Lung microvascular endothelial cell (primary cell): ENCODE results near the gene PRR30. TPM values are rescaled to one million over a fixed set of nuclear protein-coding genes. Genes with fewer than 3 reads are reported as not detected.

Experiments
- DNase-seq, 2 donors: peaks; one replicate each; pipeline versions ENCODE4 v3.0.0 to v3.0.0-alpha.2; 2010; ENCODE audit warnings: low read depth in 2 of 2
- total RNA-seq: library from RNA; depleted of rRNA; stranded (reverse); fragments of >200 nt; gene quantifications from 2 replicates; pipeline ENCODE4 v1.2.1, GENCODE V29; 2014

Gene PRR30
- total RNA-seq, 1 donor from 2014 or later, result not detected

DNA sequence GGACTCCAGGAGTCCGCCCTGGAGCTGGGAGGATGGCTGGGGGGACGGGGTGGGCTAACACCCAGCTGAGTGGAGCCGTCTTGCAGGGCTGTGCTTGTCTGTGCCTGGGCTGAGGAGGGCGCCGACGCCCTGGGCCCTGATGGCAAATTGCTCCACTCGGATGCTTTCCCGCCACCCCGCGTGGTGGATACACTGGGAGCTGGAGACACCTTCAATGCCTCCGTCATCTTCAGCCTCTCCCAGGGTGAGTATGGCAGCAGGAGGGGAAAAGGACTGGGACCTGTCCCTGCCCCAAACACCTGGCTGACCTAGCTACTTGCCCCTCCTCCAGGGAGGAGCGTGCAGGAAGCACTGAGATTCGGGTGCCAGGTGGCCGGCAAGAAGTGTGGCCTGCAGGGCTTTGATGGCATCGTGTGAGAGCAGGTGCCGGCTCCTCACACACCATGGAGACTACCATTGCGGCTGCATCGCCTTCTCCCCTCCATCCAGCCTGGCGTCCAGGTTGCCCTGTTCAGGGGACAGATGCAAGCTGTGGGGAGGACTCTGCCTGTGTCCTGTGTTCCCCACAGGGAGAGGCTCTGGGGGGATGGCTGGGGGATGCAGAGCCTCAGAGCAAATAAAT is 39.8 kb downstream of the PRR30 start:
- DNase-seq, result no peak

DNA sequence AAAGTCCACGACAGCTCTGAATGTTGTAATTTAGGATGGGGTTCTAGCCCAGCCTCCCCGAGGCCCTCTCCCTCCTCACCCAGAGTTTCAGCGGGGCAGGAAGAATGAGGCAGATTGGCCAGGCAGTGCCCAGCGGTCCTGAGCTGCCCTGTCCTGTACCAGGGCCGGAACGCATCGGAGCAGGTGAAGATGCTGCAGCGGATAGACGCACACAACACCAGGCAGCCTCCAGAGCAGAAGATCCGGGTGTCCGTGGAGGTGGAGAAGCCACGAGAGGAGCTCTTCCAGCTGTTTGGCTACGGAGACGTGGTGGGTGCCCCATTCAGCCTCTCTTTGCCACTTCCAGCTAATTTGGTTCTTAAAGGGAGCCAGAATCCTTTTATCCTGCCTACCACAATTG is 41.9 kb downstream of the PRR30 start:
- DNase-seq, result no peak

DNA sequence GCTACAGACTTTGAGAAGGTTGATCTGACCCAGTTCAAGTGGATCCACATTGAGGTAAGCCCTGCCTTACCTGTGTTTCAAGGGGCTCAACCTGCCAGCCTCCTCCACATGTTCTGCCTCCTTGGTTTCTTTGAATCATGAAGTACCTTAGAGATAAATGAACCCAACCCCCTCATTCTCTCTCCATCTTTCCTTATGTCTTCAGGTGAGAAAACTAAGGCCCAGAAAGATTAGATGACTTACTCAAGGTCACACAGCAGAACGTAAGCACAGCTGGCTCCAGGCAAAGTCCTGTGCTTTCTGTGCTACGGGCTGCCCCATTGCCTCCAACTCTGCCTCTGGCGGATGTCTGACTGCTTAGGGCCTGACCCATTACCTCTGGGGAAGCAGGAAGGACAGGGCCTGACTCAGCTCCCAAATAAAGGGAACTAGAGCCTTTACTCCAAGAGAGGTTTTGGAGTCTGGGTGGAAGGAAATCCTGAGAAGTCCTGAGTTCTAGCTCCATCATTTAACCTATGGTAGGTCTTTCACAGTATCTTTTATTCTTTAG is 42.4 kb downstream of the PRR30 start:
- DNase-seq, result no peak

DNA sequence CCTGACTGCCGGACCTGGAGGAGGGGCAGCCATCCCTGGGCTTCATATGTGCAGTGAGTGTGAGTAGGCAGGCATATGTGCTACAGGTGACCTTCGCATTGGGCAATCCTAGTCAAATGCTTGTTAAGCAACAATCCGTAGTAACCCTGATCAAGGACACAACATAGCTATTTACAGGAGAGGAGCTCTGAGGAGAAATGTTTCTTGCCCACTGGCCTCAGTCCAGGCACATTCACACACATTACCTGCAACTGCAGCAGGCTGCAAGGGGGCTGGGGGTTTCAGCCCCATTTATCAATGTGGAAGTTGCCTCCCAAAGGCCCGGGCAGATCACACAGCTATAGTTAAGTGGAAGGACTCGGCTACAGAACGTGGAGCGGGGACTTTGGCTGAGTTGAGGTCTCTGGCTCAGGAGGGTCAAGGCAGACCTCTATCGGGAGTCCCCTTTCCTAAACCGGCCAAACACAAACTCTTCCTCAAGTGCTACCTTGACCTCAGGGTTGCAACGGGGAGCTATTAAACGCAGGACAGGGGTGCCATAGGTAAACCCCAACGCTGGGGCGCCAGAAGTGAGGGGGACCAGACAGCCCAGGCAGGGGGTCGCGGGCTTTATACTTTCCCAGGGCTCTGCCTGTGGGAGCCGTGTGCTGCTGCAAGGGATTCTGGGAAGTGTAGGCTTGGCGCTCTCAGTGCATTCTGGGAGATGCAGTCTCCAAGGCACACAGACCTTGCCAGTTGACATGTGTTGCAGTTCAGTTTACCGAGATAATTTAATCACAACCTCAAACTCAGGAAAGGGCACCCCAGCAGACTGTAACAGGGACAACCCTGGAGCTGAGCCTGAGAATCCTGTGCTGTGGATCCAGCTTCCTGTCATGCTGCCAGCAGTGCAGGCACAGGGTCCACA is 43.2 kb downstream of the PRR30 start:
- DNase-seq, result peak; percentile 58 to 79

DNA sequence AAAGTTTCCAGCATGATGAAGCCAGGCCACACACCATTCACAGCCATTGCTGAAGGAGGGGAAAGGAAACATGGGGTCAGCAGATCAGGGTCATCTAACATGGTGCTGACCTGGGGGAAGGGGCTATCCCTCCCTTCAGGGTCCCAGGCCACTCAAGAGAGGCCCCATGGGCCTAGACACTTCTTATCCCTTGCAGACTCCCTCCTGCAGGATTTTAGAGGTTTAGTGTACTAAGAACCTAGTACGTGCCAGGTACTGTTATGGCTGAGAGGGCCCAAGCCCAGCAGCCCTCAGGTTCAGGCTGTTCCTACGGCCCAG is 43.8 kb downstream of the PRR30 start:
- DNase-seq, result no peak

DNA sequence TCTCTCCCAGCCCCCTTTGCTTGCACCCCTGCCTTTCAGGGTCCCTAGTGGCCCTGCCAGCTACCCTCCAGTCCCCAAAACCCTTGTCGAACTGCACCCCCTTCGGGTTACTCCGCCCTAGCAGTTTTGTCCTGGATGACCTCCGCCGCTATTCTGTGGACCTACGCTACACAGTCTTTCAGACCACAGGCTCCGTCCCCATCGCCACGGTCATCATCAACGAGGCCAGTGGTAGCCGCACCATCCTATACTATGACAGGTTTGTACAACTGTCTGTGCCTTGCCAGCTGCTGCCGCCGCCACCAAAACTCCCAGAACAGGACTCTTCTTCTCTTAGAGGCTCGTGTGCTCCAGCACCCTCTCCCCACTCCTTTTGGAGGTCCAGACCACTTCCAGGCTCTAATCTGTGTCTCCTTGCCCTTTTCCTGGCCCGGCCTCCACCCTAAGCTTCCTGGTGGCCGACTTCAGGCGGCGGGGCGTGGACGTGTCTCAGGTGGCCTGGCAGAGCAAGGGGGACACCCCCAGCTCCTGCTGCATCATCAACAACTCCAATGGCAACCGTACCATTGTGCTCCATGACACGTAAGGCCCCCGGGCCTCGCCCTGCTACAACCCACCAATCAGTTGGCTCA is 44.7 kb downstream of the PRR30 start:
- no peak for DNase-seq

DNA sequence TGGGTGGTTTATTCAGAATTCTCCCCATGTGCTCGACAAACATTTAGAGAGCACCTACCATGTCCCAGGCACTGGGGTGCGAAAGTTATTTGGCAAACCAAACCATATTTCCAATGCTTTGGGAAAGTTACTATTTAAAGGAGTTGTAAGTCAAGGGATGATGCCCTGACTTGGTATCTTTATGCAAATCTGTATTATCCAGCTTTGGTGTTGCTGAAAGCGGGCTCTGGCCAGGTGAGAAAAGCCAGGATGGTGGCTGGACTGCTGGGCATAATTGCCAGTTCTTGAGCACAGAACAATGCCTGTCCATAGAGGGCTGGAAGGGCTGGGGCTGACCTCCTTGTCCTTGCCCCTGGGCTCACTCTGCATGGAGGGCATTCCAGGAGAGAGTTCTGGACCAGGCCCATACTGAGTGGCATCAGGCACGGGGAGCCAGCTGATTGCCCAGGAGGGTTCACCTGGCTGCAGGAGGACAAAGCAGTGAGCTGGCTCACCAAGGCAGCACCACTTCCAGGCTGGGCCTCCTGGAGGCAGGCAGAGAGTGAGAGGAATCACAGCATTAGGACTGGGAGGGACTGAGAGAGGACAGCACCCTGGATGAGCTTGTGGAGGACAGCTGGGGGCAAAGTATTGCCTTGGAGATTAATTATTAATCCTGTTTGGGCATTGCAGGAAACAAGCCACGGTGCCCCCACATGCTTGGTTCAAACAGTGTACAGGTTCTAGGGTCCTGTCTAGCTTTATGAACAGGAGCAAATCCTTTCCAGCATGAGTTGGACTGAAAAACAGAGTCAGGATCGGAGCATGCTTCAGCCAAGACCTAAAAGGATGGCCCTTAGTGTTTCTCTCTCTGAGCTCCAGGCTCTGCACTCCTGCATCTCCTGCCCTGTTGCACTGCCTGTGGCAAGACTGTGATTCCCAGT is 45.5 kb downstream of the PRR30 start:
- no peak for DNase-seq

DNA sequence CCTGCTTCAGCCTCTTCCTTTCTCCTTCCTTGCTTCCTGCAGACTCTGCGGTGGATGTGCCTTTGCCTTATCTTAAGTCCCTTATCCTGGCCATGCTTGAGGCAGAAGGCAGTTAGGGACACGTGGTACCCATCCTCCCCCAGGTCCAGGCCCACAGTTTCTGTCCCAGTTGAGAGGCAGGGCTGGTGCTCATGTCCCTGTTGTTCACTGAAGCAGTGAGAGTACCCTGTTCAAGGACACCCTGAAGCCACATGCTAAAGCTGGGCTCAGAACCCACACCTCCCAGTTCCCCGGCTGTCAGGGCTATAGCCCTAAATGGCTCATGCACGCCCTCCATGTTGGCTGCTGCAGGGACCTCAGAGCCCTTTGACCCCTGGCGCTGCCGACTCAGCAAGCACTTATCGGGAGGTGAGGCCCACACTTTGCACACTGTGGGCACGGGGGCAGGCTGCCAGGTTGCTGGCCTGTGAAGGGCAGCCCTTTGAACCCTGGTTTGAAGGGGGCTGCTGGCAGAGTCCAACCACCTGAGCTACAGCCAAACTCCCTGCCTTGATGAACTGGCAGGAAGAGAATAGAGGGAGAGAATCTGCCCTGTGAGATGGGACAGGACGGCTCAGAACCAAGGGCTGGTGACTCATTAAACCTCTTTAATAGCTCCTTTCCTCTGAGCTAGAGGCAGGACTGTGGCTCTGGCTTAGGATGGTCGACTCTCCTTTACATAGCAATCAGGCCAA is 46.3 kb downstream of the PRR30 start:
- DNase-seq, result no peak

DNA sequence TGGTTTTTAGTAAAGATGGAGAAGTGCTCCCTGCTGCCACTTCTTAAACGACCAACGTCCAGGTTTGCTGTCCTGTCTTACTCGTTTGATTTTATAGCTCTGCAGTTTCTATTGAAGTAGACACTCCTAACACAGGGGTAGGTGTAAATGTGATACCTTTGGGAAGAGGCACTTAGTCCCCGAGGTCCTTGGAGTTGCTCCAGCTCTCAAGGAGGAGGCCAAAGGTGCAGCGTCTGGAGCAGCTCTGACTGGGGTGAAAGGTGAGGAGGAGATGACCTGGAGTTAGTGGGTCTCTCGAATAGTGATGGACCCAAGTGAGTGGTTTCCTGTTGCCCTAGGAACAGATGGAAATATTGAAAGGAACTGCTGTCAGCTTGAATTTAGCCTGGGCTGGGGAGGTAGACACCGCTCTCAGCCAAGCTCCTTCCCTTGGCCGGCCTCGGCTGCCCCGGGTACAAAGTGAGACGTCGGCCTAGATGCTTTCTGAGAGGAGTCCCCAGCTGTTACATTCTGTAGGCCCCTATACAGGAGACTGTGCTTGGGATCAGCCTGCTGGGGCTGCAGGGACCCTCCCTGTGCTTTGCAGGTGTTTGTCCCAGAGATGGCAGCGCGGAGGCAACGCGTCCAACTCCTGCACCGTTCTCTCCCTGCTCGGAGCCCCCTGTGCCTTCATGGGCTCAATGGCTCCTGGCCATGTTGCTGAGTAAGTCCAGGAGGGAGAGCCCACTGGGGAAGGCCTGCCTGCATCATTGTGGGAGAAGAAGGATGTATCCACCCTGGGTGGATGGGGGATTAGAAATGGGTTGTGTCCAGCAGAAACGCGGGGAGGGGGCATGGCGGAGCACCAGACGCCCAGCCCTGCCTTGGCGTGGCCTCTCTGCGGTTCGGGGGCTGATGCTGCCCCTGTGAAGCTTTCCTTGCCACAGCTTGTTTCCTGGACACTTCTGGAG is 47.2 kb downstream of the PRR30 start:
- no peak for DNase-seq

DNA sequence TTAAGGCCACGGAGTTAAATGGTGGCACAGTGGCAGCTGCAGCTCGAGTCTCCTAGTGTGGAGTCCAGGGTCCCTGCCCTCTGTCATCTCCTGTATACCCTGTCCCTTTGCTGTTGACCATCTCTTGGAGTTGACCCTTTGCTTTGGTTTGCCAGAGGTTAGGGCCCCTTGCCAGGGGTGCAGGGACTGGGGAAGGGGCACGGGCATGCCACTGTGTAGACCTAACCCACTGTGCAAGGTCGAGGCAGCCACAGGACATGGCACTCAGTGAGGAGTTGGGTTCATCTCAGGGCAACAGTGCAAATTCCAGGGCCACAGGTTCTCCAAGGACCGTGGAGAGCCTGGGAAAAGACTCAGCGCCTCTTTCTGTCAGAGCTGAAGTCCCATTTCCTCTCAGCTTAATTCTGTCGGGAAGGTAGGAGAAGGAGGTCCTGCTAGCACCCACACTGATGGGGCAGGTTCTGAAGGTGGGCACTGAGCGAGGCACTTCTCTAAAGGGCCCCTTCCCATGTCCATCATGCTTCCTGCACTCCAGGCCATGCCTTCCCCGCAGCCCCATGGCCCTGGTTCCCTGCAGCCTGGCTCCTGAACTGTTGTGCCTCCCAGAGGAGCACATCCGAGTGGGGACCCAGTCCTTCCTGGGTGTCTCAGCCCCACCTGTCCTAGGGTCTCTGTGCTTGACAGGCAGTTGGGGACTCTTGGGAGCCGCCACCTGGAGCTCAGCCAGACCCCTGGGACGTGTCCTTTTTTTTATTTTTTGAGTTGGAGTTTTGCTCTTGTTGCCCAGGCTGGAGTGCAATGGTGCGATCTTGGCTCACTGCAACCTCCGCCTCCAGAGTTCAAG is 49.9 kb downstream of the PRR30 start:
- DNase-seq, result no peak

DNA sequence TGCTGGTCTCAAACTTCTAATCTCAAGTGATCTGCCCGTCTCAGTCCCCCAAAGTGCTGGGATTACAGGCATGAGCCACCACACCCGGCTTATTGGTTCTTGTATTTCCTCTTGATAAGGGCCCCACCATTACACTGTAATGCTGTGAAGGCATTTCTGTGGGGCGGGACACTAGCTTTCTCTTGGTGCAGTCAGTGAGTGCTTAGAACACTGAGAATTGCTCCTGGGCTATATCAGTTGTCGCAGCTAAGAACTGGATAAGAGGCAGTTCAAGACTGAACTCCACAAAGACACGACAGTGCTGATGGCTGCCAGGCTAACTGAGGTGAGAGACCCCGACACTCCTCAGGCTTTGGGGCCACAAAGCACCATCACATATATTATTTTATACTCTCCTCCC is 50.6 kb downstream of the PRR30 start:
- no peak for DNase-seq

DNA sequence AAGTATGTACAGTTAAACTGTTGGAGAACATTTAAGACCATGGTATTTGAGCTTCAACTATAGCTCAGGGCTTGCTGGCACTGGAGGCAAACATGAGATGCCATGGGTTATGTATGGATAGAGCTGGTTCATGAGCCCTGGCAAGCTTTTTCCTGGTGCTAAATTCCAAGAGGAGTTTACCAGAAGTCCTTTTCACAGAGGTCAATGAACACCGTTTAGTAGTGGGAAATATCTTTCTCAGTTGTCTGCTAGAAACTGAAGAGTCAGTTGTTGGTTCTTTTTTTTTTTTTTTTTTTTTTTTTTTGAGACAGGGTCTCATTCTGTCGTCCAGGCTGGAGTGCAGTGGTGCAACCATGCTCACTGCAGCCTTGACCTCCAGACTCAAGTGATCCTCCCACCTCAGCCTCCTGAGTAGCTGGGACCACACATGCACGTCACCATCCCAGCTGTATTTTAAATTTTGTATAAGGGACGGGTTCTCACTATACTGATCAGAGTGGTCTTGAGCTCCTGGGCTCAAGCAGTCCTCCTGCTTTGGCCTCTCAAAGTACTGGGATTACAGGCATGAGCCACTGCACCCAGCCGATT is 51.3 kb downstream of the PRR30 start:
- DNase-seq, result no peak

Other genes with a start within 250 kb of the PRR30 start
- gene MAPRE3, start 168.8 kb downstream of the PRR30 start, total RNA-seq, result 0.65 and 0.79 TPM in 2 replicates
- gene TMEM214, start 106.4 kb downstream of the PRR30 start, total RNA-seq, result 14.2 and 19.4 TPM in 2 replicates
- gene AGBL5, start 87.7 kb downstream of the PRR30 start, total RNA-seq, result 13.7 and 13.9 TPM in 2 replicates
- gene OST4, start 67.8 kb downstream of the PRR30 start, total RNA-seq, result 477 and 564 TPM in 2 replicates
- 23.3 and 42.3 TPM in 2 replicates for gene EMILIN1, start 60.8 kb downstream of the PRR30 start, total RNA-seq
- gene KHK, start 52.6 kb downstream of the PRR30 start, total RNA-seq, result 2.2 and 3.4 TPM in 2 replicates
- 1.7 and 2.0 TPM in 2 replicates for gene CGREF1, start 20.3 kb downstream of the PRR30 start, total RNA-seq
- gene ABHD1, start 15.6 kb downstream of the PRR30 start, total RNA-seq, result under 0.01 TPM in 1 of 2 replicates, not detected in the other
- 24.2 and 36.7 TPM in 2 replicates for gene PREB, start 4.8 kb downstream of the PRR30 start, total RNA-seq
- not detected in 2 replicates for gene TCF23, start 9.6 kb upstream of the PRR30 start, total RNA-seq
- gene ATRAID, start 72.6 kb upstream of the PRR30 start, total RNA-seq, result 97.0 and 130 TPM in 2 replicates
- gene SLC5A6, start 72.9 kb upstream of the PRR30 start, total RNA-seq, result 12.0 and 26.0 TPM in 2 replicates
- gene CAD, start 78.0 kb upstream of the PRR30 start, total RNA-seq, result 24.0 and 29.6 TPM in 2 replicates
- 7.8 and 16.9 TPM in 2 replicates for gene SLC30A3, start 123.6 kb upstream of the PRR30 start, total RNA-seq
- gene DNAJC5G, start 136.0 kb upstream of the PRR30 start, total RNA-seq, result 0.44 and 1.4 TPM in 2 replicates
- 0.44 and 1.2 TPM in 2 replicates for gene TRIM54, start 143.0 kb upstream of the PRR30 start, total RNA-seq
- 0.40 and 0.44 TPM in 2 replicates for gene UCN, start 169.0 kb upstream of the PRR30 start, total RNA-seq
- gene MPV17, start 183.7 kb upstream of the PRR30 start, total RNA-seq, result 32.7 and 34.2 TPM in 2 replicates
- gene GTF3C2, start 217.4 kb upstream of the PRR30 start, total RNA-seq, result 18.7 and 20.4 TPM in 2 replicates
- gene EIF2B4, start 230.9 kb upstream of the PRR30 start, total RNA-seq, result 21.4 and 23.0 TPM in 2 replicates
- gene SNX17, start 231.2 kb upstream of the PRR30 start, total RNA-seq, result 97.9 and 106 TPM in 2 replicates
- gene ZNF513, start 241.3 kb upstream of the PRR30 start, total RNA-seq, result 4.8 and 7.1 TPM in 2 replicates